HEK293T (cell line): Measurements from ENCODE around the gene G0S2.

Experiments used
- CTCF ChIA-PET: fragments of 350-600 bp; formaldehyde crosslinking; extraction: SDS; loops from one replicate; lab custom pipeline; 2021; ENCODE audit warnings: antibody characterized with exemption, inconsistent platforms; lab: Yijun Ruan, JAX
- POLR2A ChIA-PET: fragments of 350-600 bp; formaldehyde crosslinking; extraction: SDS; loops from one replicate; lab custom pipeline; 2020; ENCODE audit warnings: antibody characterized with exemption, inconsistent platforms; lab: Yijun Ruan, JAX
- DNase-seq: peaks from one replicate; pipeline ENCODE4 v3.0.0; 2012; ENCODE audit warnings: mixed read lengths; ENCODE audit errors: extremely low spot score
- ARNT ChIP-seq: fragments of 450-650 bp; IDR thresholded peaks from 2 replicates; pipeline ENCODE4 v1.6.1; 2017; ENCODE audit warnings: mild to moderate bottlenecking
- BHLHE40 ChIP-seq: fragments of 450-650 bp; IDR thresholded peaks from 2 replicates; pipeline ENCODE4 v1.6.1; 2016; ENCODE audit warnings: mild to moderate bottlenecking, moderate library complexity, borderline replicate concordance
- CTBP1 ChIP-seq: fragments of 450-650 bp; IDR thresholded peaks from 2 replicates; pipeline ENCODE4 v1.6.1; 2016; ENCODE audit warnings: borderline replicate concordance
- ELF4 ChIP-seq: fragments of 450-650 bp; IDR thresholded peaks from 2 replicates; pipeline ENCODE4 v1.6.1; 2017; ENCODE audit warnings: antibody characterized with exemption
- FOXA1 ChIP-seq: fragments of 450-650 bp; IDR thresholded peaks from 2 replicates; pipeline ENCODE4 v1.6.1; 2016; ENCODE audit warnings: mild to moderate bottlenecking
- FOXK2 ChIP-seq: fragments of 450-650 bp; IDR thresholded peaks from 2 replicates; pipeline ENCODE4 v1.6.1; 2016; ENCODE audit warnings: mild to moderate bottlenecking
- FOXM1 ChIP-seq: fragments of 450-650 bp; IDR thresholded peaks from 2 replicates; pipeline ENCODE4 v1.6.1; 2017; ENCODE audit warnings: mild to moderate bottlenecking, borderline replicate concordance
- HDGF ChIP-seq: fragments of 450-650 bp; IDR thresholded peaks from 2 replicates; pipeline ENCODE4 v1.6.1; 2017; ENCODE audit warnings: antibody characterized with exemption, borderline replicate concordance
- L3MBTL2 ChIP-seq: fragments of 450-650 bp; conservative IDR thresholded peaks from 2 replicates; pipeline ENCODE4 v1.6.1; 2016; ENCODE audit warnings: mild to moderate bottlenecking
- LEF1 ChIP-seq: fragments of 450-650 bp; IDR thresholded peaks from 2 replicates; pipeline ENCODE4 v1.6.1; 2017; ENCODE audit warnings: mild to moderate bottlenecking, borderline replicate concordance
- NFRKB ChIP-seq: fragments of 450-650 bp; IDR thresholded peaks from 2 replicates; pipeline ENCODE4 v1.6.1; 2016; ENCODE audit warnings: mild to moderate bottlenecking, moderate library complexity
- SP1 ChIP-seq: fragments of 450-650 bp; IDR thresholded peaks from 2 replicates; pipeline ENCODE4 v1.6.1; 2017
- SUZ12 ChIP-seq: fragments of 450-650 bp; IDR thresholded peaks from 2 replicates; pipeline ENCODE4 v1.6.1; 2016; ENCODE audit warnings: mild to moderate bottlenecking
- TARDBP ChIP-seq: fragments of 450-650 bp; IDR thresholded peaks from 2 replicates; pipeline ENCODE4 v1.6.1; 2016
- ZNF384 ChIP-seq: fragments of 450-650 bp; IDR thresholded peaks from 2 replicates; pipeline ENCODE4 v1.6.1; 2016
- TF ChIP-seq, protein P1 (sequence below): fragments of 450-650 bp; IDR thresholded peaks from 2 replicates; pipeline ENCODE4 v1.6.1; 2016

The G0S2 gene, protein sequence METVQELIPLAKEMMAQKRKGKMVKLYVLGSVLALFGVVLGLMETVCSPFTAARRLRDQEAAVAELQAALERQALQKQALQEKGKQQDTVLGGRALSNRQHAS

DNA sequence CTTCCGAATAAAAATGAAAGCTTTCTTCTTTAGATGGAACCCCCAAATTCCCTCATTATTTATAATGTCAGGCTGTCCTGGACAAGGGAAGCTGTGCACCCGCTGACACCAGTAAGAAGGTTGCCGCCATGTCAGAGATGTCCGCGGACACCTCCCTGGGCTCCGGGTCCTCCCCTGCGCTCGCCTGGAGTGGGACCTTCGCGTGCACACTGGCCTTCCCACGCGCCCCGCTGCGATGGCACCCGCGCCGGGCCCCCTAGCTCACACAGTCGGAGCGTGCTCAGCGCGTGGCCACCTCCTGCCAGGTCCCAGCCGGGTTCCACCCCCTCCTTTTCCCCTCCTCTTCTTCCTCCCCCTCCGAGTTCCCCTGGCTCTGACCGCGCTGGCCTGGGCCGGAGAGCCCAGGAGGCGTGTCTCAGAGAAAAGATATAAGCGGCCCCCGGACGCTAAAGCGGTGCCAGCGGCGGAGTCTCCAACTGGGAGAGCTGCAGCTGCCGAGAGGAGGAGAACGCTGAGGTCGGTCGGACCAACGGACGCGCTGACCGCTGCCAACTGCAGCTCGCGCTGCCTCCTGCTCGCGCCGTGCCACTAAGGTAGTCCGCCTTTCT lies at the start of gene G0S2:
Gene G0S2, plus strand, starts transcription at position 456 of the 608 bp plus-strand sequence. CDS start 273 bp downstream, outside the sequence.
- ChIA-PET CTCF (interaction anchor here (1.0 kb wide), 1 partner anchor 48 kb away, joined by 3 read pairs; no protein-coding TSS in a partner anchor), POLR2A (interaction anchor here (0.7 to 1.7 kb wide), 6 partner anchors 13 to 56 kb away, joined by 3 to 6 read pairs (median 4); no protein-coding TSS in a partner anchor)
- DNase-seq, result peak; percentile 52
- TF ChIP-seq TARDBP, result no peak
- no peak for TF ChIP-seq ELF4
- no peak for TF ChIP-seq HDGF
- TF ChIP-seq ARNT, result no peak
- no peak for TF ChIP-seq L3MBTL2
- TF ChIP-seq FOXK2, result no peak
- TF ChIP-seq ZNF384, result no peak
- no peak for TF ChIP-seq CTBP1
- TF ChIP-seq FOXM1, result no peak
- TF ChIP-seq, protein P1, sequence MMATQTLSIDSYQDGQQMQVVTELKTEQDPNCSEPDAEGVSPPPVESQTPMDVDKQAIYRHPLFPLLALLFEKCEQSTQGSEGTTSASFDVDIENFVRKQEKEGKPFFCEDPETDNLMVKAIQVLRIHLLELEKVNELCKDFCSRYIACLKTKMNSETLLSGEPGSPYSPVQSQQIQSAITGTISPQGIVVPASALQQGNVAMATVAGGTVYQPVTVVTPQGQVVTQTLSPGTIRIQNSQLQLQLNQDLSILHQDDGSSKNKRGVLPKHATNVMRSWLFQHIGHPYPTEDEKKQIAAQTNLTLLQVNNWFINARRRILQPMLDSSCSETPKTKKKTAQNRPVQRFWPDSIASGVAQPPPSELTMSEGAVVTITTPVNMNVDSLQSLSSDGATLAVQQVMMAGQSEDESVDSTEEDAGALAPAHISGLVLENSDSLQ, result no peak
- TF ChIP-seq SP1, result no peak
- TF ChIP-seq BHLHE40, result no peak

DNA sequence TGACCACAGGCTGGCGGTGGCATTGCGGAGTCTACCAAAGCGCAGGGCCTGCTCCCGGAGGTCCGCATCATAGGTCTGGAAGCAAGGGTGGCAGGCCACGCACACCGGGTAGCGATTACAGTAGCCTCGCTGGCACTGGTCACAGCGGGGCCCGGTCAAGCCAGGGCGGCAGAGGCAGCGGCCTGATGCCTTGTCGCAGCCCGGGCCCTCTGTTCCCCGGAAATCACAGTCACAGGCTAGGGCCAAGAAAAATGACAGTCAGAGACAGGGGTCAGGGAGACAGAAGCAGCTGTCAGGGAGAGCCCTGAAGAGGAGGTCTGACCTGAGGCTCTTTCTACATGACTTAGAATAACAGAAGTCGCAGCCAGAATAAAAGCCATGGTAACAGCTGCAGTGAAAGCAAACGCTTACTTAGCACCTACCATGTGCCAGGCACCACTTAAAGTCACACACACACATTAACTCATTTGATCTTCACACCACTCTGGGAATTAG lies 49.4 kb upstream of the G0S2 start:
- TF ChIP-seq BHLHE40 (no peak), NFRKB (no peak), FOXA1 (no peak), SUZ12 (no peak), LEF1 (no peak), CTBP1 (no peak), HDGF (no peak), ZNF384 (no peak), FOXK2 (no peak)
- TF ChIP-seq, protein P1, result no peak
- ChIA-PET POLR2A (no interaction called here), CTCF (no interaction called here)
- no peak for DNase-seq

DNA sequence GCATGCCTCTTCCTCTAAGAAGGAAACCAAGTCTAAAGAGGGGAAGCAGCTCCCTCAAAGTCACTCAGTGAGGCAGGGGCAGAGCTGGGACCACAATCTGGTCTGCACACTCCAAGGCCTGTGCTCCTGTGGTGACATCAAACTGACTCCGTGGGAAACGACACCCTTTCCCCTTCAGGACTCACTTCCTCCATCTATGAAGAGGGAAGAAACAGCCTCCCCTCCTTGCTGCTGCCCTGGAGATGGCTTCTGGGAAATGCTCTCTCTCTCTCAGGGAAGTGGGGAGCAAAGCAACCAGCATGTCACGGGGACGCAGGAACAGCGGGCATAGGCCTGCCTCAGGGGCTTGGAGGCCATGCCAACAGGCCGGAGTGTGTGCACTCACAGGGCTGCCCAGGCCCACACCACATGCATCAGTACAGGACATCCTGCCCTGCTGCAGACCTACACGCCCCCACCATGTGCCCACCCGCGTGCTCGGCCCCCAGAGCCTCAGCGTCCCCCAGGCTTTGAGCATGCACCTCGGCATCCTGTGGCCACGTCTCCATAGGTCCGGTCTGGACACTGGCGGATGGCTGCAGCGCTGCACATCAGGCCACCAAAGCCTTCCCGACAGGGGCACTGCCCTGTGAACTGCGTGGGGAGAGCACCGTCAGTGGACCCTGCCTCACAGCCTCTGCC lies 48.7 kb upstream of the G0S2 start:
- TF ChIP-seq SUZ12 (no peak), HDGF (no peak), LEF1 (no peak), ZNF384 (no peak), NFRKB (no peak), L3MBTL2 (no peak), ARNT (no peak), TARDBP (no peak), ELF4 (no peak)
- ChIA-PET POLR2A (interaction anchor here (0.9 kb wide), 1 partner anchor 44 kb away, joined by 3 read pairs; the partner anchor contains the start of gene CAMK1G), CTCF (interaction anchor here (0.9 to 1.1 kb wide), 2 partner anchors 20 to 136 kb away, joined by 3 to 6 read pairs; no protein-coding TSS in a partner anchor)
- DNase-seq, result no peak

DNA sequence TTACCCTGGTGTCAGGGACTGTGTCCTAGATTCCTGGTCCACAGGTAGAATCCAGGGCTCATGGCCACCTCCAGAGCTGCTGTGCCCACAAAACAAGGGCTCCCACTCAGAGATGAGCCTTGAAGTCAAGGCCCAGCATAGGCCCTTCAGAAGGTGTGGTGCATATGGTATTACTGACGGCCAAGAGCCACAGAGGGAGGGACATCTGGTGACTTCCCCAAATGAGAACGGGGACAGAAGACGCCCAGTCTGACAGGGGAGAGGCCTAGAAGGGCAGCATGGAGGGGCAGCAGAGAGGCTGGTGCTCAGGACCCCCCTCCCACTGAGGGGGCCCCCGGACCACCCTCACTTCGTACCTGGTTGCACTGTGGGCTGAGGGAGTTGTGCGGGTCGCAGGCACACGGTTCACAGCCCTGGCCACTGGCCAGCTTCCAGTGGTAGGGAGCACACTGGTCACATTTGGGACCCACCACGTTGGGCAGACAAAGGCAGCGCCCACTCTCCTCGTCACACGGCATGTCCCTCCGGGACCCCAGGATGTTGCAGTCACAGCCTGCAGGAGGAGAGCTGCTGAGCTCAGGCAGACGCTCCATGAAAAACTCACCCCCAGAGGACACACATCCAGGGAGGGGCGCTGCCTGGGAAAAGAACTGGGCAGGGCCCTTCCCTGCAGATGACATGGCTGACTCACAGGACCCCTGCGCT lies 48.0 kb upstream of the G0S2 start:
- CTCF ChIA-PET, result interaction anchor here (0.6 to 1.1 kb wide), 16 partner anchors 8 to 664 kb away, joined by 3 to 6 read pairs (median 4); partner anchors contain the start of gene G0S2
- TF ChIP-seq BHLHE40 (no peak), NFRKB (no peak), ELF4 (no peak), LEF1 (no peak), FOXA1 (no peak), FOXM1 (no peak), CTBP1 (no peak), TARDBP (no peak), FOXK2 (no peak)
- TF ChIP-seq, protein P1, result no peak
- POLR2A ChIA-PET, result interaction anchor here (0.9 kb wide), 1 partner anchor 44 kb away, joined by 3 read pairs; the partner anchor contains the start of gene CAMK1G
- no peak for DNase-seq

DNA sequence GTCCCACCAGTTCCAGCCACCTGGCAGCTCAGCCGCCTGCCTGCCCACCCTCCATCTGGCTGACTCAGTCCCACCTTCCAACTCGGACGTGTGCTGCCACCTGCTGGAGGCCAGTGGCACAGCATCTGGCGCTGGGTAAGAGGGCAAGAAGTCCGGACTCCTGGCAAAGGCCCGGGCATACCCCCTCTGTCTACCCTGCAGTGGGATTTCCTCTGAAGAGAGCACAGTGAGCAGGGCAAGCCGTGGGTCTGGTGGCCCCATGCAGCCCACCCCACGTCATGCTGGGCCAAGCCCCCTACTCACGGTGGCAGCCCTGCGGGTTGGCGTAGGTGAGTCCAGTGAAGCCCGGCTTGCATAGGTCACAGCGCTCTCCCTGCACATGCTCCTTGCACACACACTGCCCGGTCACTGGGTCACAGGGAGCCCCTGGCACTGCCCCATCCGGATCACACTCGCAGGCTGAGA lies 47.4 kb upstream of the G0S2 start:
- TF ChIP-seq HDGF (no peak), FOXK2 (no peak), L3MBTL2 (no peak), TARDBP (no peak), NFRKB (no peak), FOXM1 (no peak), ELF4 (no peak), FOXA1 (no peak), LEF1 (no peak), SP1 (no peak)
- POLR2A ChIA-PET, result interaction anchor here (0.9 kb wide), 1 partner anchor 45 kb away, joined by 3 read pairs; the partner anchor contains the start of gene CAMK1G
- DNase-seq, result peak; percentile 89
- CTCF ChIA-PET, result interaction anchor here (0.6 to 1.1 kb wide), 16 partner anchors 9 to 663 kb away, joined by 3 to 6 read pairs (median 4); partner anchors contain the start of gene G0S2
